Thyroid gland (tissue), 4 donors: ENCODE results near the gene CCDC81.

Experiments used
- CTCF ChIP-seq, 6 experiments: fragments of 200-600 bp in 3 of 6; fragments of 450-650 bp in 3 of 6; sonication (generic) in 3 of 6; IDR thresholded peaks; one replicate each; pipeline ENCODE4 v1.5.1; 2016 to 2019; ENCODE audit warnings: antibody characterized with exemption in 6 of 6, mild to moderate bottlenecking in 2 of 6, inconsistent platforms in 1 of 6, moderate library complexity in 1 of 6
- POLR2A ChIP-seq, 2 donors: fragments of 450-650 bp; IDR thresholded peaks; one replicate each; pipeline ENCODE4 v1.6.1; 2017; ENCODE audit warnings: antibody characterized with exemption in 2 of 2, mild to moderate bottlenecking in 2 of 2, moderate library complexity in 1 of 2

- TF ChIP-seq POLR2A (IDR thresholded peaks at IDR 0.05), result no peak
- TF ChIP-seq CTCF (IDR thresholded peaks at IDR 0.05), result no peak
Measured at GRCh38 chr11:86418106-86418505, 43.4 kb downstream of the CCDC81 start.
